Measurements from ENCODE around the gene TAGAP.
"Not testable (repeated sequence)": the region's sequence is repeated elsewhere in the genome, so short reads cannot be mapped to it uniquely, and the experiment has no call there.

TAGAP gene

DNA sequence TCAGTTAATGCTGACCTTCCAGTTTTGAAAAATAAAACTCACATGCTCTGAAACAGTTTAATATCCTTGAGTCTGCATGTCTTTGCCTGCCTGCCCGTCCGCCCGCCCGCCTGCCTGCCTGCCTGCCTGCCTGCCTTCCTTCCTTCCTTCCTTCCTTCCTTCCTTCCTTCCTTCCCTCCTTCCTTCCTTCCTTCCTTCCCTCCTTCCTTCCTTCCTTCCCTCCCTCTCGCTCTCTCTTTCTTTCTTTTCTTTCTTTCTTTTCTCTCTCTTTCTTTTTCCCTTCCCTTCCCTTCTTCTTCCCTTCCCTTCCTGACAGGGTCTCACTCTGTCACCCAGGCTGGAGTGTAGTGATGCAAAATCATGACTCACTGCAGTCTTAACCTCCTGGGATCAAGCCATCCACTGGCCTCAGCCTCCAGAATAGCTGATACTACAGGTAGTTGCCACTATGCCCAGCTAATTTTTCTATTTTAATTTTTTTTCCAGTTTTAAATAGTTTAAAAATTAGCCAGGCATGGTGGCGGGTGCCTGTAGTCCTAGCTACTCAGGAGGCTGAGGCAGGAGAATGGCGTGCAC is 34.7 kb downstream of the TAGAP start:
- DNase-seq, result not testable (repeated sequence)

GRCh38 chr6:159008656-159009288 is 36.0 kb downstream of the TAGAP start:
- DNase-seq, result no peak

DNA sequence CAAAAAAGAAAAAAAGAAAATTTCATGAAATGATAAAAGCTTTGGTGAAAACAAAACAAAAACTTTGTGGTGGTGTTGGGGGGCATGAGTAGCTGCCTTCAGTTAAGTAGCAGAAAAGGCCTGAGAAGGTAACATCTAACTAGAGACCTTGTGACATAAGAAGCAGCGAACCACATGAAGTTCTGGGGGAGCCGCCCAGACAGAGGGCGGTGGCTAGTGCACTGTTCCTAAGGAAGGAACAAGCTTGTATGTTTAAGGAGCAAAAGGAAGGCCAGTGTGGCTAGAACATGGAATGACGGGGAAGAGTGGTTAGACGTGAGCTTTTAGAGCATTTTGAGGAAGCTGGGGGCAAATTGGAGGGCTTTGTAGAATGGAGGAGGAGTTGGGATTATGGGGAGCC is 37.3 kb downstream of the TAGAP start:
- no peak for DNase-seq

DNA sequence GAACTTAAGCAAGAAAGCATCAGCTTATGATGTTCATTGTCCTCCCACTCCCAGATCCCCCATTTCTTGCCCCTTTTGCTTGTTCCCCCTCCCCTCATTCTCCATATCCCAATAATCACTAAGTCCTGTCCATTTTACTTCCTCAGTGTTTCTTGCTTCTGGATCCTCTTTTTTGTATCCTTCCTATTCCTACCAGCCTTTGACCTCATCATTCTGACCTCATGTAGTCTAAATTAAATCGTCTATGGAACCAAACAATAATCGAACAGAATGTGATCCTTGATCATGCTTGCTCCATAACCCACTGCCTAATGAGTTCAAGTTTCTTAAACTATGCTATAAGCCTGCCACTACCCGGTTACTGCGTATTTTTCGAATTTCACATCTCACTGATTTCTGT is 39.4 kb downstream of the TAGAP start:
- DNase-seq, result no peak

GRCh38 chr6:159004592-159004991 is 40.2 kb downstream of the TAGAP start:
- DNase-seq, result no peak

DNA sequence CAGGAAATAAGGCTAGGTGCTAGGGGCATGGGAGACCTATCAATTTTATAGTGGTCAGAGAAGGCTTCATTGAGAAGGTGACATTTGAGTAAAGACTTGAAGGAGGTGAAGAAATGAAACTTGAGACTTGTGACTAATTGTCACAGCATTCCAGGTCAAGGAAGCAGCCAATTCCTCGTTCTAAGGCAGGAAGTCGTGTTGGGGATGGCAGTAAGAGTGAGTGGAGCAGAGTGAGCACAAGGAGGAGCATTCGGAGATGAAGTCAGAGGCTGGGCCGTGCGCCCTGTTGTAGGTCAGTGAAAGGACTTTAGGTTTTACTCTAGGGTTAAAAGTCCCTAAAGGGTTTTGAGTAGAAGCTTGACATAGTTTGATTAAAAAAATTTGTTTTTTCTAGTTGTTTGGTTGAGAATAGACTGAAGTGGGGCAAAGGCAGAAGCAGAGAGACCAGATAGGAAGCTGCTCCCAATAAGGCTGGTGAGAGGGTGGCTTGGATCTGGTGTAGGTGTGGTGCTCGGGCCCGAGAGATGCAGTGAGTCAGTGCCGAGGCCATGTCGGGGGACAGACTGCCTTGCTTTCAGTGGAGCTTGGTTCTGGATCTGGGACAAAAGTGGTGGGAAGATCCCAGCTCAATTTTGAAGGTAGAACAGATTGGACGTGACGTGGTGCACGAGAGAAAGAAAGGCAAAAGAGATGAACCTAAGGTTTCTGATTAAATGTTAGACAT is 42.2 kb downstream of the TAGAP start:
- no peak for DNase-seq

GRCh38 chr6:158999666-159000403 is 45.0 kb downstream of the TAGAP start, which contains the start of gene RSPH3:
Gene RSPH3 (minus strand): TSS chr6:159000202. CDS start chr6:158999550, 652 bp downstream.
- peak; percentile 97 for DNase-seq

DNA sequence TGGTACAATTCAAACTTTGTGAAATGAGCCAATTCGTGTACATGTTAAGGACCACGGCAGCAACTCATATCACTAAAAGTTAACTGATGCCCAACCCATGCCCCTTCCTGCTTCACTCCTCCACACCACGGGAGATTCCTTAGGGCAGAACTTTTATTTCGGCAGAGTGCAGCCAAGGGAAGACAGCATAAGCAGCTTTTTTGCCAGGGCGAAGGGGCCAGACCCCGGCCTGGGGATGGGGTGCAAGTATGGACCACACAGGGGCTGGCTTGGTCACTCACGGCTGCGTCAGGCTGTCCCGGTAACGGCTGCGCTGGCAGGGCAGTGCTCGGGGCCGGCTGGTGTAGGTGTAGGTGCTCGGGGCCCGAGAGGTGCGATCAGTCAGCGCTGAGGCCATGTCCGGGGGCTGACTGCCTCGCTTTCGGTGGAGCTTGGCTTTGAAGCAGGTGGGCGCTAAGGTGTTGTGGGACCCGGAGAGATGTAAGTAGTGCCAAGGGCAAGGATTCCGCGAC is 45.6 kb downstream of the TAGAP start:
- no peak for DNase-seq

GRCh38 chr6:158996856-158997255 is 47.9 kb downstream of the TAGAP start:
- DNase-seq, result no peak

DNA sequence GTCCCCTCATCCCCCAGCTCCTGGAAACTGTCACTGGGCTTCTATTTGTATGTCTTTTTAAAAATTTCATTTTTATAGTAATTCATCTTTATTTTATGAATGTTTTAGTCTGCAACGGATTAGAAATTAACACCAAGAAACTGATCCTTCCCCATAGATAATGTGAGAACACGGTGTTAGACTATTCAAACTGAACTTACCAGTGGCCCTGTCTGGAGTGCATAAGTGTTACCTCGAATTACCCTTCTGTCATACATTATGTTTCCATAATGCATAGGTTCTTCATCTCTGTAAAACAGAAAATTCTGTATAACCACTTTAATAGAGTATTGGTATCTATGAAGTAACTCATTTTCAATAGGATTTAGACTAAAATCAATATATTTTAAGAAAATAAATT is 51.2 kb downstream of the TAGAP start:
- no peak for DNase-seq

- peak; percentile 63 for DNase-seq
These were observed 53.6 kb downstream of the TAGAP start for GRCh38 chr6:158991017-158991723.

DNA sequence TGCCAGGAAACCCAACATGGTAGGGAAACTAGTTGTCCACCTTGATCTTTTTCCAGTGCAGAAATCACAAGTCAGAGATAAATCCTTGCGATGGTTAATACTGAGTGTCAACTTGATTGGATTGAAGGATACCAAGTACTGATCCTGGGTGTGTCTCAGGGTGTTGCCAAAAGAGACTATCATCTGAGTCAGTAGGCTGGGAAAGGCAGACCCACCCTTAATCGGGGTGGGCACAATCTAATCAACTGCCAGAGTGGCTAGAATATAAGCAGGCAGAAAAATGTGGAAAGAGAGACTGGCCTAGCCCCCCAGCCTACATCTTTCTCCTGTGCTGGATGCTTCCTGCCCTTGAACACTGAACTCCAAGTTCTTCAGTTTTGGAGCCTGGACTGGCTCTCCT is 55.1 kb downstream of the TAGAP start:
- DNase-seq, result not testable (repeated sequence)

GRCh38 chr6:158988477-158988876 is 56.3 kb downstream of the TAGAP start:
- no peak for DNase-seq

GRCh38 chr6:158987657-158988056 is 57.1 kb downstream of the TAGAP start:
- no peak for DNase-seq
